AG09319 (cell line): ENCODE results near the gene TMIGD2.

Experiments
- DNase-seq: peaks from one replicate; pipeline ENCODE4 v3.0.0-alpha.2; 2010; ENCODE audit warnings: low read depth; ENCODE audit errors: extremely low read depth
- CTCF ChIP-seq: IDR thresholded peaks from 2 replicates; pipeline ENCODE4 v1.5.1; 2011; ENCODE audit warnings: low read depth, mild to moderate bottlenecking, inconsistent platforms, low read length, moderate library complexity

TMIGD2 gene

GRCh38 chr19:4301590-4302242, 473 bp downstream of the TMIGD2 start:
- TF ChIP-seq CTCF, result no peak
- DNase-seq, result no peak

- no peak for DNase-seq
- TF ChIP-seq CTCF, result no peak
These were observed 1.6 kb downstream of the TMIGD2 start for GRCh38 chr19:4300589-4300988.

- no peak for TF ChIP-seq CTCF
- no peak for DNase-seq
These were observed 3.2 kb downstream of the TMIGD2 start for GRCh38 chr19:4298810-4299550.

- DNase-seq, result no peak
These were observed 4.0 kb downstream of the TMIGD2 start for GRCh38 chr19:4297901-4298809.

GRCh38 chr19:4295972-4296771, 6.0 kb downstream of the TMIGD2 start:
- DNase-seq, result no peak
- TF ChIP-seq CTCF, result no peak

More at GRCh38 chr19:4297901-4298809, 4.0 kb downstream of the TMIGD2 start:
- TF ChIP-seq CTCF, result no peak

- DNase-seq, result no peak
- TF ChIP-seq CTCF, result no peak
These were observed 7.8 kb downstream of the TMIGD2 start for GRCh38 chr19:4294389-4294788.
